Stimulated activated CD4-positive, alpha-beta T cell treated with anti-CD3 and anti-CD28 coated beads, TNF-alpha, amount 100 ng/mL, for 1 hour (primary cell): ENCODE measurements around the gene NBAS.
A peak's percentile ranks its signal among the peaks of the same experiment; 100 is the strongest.

Source experiments
- DNase-seq, 3 donors: peaks; one replicate each; pipeline ENCODE4 v3.0.0-alpha.2; 2020; ENCODE audit warnings: low read depth in 3 of 3, low spot score in 1 of 3

Gene NBAS

DNA sequence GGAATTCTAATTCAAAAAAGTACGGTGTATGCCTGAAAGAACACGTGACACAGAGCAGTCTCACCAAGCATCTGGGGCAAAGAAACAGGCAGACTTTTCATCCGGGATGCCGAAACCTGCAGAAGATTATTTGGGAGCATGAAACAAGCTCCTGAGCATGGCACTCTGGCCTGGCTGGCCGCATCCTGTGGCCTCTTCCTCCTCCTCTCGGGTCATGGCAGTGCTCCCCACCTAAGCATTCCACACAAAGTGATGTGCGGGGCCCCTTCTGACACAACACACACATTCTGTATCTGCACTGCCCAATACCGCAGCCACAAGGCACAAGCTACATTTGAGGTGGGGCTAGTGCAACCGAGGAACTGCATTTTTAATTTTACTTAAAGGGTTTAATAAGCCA, 380.8 kb downstream of the NBAS start:
- DNase-seq, result no peak

DNA sequence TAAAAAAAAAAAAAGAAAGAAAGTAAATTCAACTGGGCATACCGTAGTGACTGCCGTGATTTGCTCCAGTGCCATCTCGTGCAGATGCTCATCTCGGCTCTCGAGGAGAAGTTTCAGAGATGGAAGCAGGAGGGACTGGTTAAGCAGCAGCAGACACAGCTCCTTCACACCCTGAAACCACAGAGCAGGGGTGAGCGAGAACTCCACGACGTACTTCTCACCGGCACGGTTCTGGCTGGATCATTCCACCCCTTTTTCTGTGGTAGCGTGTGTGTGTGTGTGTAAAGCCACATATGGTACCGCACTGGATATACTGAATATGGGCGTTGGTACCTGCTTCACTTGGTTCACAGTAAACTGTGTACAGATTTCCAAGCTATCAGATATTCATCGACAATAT, 382.2 kb downstream of the NBAS start:
- DNase-seq, result no peak

DNA sequence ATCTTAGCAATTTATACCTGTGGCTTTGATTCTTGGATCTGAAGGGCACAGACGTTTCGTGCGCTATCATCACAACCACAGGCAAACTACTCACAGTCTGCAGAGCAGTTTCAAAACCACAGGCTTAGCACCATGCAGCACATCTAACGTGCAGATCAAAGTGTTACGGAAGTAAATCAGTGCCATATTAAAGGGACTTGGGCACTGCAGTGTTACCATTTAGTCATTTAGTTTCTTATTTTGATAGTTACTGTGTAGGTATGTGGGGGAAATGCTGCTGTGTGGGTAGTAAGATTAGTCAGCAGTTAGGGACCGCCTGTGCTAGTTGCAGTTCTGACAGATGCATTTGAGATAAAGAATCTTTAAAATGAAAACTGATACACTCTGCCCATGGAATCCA, 384.0 kb downstream of the NBAS start:
- DNase-seq, result peak; percentile 24 to 34 (median 31)

DNA sequence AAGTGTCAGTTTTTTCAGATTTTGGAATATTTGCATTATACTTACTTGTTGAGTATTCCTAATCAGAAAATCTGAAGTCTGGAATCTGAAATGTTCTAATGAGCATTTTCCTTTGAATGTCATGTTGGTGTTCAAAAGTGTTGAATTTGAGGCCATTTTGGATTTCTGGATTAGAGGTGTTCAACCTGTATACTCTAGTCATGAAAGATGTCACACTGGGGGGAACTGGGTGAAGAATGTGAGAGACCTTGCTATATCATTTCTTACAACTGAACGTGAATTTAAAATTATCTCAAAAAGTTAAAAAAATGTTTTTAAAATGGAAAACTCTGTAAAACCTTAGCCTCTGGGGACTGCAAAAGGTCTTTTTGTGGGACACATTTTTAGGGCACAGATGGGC, 384.5 kb downstream of the NBAS start:
- DNase-seq, result no peak

DNA sequence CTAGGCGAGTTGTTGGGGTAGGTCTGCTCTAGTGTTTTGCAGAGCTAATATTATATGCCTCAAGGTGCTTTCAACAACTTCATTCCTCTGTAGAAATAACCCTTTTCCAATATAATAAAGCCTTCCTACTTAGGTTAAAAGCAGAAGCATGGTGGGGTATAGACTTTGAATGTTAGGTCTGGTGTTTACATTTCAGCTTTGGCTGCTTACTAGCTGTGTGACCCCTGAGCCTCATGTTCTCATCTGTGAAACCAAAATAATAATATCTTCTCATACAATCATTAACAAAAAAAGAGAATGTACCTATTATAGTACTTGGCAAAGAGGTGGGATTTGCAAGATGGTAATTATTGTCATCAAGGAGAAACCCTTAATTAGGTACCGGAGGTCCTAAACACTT, 386.6 kb downstream of the NBAS start:
- no peak for DNase-seq

DNA sequence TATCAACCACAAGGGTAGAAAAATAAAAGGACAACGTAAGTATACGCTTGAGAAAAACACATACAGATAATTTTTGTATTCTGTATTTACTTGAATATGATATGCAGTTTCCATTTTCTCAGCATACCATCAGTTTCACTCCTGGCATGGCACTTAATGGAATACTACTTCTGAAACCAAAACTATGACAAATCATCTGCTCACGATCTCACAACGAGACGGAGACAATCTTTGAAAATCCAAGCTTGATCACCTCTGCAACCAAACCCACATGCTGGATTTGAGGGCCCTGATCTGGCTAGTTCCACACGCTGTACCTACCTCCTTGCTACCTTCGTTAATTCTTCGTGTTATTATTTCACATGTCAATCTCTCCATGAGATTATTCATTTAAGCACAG, 387.6 kb downstream of the NBAS start:
- no peak for DNase-seq

DNA sequence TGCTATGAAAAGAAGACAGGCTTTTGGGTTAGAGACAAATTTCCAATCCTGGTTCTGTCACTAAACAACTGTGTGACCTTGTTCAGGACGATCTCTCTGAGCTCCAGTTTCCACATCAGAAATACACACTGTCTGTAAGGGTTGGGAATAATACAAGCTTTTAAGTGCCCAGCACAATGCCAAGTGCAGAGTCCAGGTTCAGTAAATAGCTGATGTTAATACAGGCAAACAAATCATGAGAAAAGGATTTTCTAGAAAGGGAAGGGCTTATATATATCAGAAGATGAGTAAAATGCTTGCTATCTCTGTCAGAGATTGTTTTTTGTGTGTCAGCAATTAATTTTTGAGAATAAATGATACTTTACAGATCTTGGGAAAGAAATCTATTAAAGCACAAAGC, 388.3 kb downstream of the NBAS start:
- no peak for DNase-seq

DNA sequence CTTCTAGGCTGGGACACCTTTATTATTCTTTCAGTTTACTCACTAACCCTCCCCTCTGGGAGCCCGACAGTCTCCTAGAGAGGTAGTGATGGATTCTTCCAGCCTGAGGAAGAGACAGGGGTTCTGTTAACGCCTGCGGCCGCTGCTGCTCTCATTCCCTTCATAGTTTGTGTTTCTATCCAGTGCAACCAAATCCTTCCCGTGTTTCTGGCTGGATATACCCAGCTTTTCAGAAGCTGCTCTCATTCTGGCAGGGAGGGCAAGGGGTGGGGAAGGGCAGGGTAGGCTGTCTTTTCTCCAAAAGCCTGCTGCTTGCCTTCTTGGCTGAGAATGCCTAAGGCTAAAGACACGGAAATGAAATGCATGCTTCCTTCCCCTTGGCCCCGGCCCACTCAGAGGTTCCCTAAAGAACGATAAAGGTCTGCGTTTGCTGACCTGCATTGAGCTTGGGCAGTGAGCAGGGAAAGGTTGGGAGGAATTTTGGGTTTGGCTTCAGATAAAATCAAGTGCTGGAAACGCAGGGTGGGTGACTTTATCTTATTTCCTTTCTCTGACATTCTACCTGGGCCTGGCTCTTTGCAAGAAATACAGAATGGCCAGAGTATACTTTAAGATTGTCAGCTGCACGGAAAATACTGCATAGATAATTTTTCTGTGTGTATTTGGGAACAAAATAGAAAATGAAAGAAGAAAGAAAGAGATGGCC, 390.9 kb downstream of the NBAS start:
- DNase-seq, result no peak

DNA sequence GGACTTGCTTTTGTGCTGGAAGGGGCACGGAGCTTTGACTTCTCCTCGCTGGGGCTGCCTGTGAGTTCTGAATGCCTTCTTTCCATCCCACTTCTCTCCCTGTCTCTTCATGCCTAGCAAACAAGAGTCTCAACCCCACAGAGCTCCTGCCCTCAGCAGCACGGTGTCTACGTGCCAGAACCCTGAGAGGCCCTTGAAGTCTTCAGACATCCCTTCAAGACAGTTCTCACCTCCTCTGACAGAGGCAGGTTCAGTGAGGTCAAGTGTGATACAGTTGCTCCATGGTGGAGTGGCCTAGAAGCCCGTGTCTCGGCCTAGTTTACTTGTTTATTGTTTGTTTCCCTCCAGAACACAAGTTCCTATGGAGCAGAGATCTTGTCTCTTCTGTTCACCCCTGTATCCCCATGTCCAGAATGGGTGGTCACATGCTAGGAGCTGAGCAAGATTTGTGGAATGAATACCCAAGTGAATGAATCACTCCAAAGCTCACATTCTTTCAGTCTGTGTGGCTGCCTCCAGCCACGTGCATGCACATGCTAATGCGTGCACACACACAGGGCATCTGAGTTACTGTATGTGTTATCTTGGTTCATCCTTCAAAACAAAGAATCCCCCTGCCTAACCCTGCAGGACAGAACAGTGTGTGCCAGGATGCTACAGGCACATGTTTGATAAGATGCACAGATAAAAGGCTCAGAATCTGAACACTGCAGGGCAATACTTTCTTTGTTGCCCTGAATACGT, 391.6 kb downstream of the NBAS start:
- DNase-seq, result no peak

DNA sequence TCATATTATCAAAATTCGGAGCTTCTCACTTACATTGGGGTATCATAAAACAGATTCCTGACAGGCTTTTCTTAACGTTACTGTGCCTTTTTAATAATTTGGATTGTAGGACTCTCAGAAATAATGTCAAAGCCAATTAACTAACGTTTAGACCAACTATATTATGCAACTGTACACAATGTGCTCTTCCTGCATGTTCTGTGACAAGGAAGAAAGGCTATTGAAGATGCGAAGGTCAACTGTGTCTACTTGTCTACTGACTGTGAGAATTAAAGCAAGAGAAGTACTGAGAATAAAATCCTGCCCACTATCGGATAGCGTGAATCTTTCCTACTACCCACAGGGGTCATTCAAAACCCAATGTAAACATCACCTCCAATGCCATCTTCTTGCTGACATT, 393.0 kb downstream of the NBAS start:
- DNase-seq, result no peak

DNA sequence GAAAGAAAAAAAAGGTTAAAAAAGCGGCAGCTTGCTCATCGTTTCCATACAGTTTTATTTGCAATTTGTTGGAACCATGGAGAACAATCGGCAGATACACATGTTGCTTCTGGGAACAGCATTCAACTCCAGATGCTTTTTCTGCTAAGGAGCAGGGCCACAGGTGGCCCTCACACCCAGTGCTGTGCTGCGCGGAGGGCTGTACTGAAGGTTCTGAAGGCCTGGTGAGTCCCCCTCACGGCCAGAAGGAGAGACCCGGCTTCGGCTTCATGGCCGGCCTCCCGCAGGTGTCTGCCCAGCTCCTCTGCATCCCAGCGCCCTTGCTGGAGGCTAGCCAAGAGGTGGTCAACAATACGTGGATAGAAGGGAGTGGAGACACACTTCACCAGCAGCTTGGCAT, 394.3 kb downstream of the NBAS start:
- no peak for DNase-seq

DNA sequence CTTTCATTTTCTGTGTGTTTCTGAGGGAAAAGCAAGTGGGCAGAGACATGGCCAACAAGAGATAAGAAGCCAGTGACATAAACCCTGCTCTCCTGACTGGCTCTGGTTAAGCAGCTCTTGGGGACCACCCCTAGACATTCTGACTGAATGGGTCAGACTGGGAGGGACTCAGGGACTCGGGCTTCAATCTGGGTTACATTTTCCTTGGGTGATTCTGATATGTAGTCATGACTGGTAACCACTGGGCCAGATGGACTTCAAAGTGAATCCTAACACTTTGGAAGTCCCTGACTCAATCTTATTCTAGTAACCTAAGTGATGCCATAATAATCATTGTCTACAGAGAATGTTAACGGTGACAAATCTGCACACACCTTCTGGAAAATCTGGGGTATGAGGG, 397.8 kb downstream of the NBAS start:
- DNase-seq, result no peak

DNA sequence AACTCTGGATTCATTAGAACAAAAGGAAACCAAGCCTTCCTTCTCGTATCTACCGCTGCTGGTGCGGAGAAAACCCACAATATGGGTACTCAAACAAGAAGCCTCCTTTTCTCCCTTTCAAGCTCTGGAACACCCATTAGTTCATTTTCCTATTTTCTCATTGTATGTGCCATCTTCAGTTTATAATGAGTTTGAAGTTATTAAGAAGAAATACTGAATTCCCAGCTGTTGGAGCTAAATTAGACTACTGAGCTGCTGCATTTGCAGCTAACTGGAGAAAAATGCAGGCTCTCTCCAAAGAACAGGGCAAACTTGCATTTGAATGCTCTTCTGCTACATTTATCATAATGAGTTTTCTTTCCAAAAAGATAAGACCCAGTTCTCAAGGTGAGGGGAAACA, 398.5 kb downstream of the NBAS start:
- DNase-seq, result no peak

DNA sequence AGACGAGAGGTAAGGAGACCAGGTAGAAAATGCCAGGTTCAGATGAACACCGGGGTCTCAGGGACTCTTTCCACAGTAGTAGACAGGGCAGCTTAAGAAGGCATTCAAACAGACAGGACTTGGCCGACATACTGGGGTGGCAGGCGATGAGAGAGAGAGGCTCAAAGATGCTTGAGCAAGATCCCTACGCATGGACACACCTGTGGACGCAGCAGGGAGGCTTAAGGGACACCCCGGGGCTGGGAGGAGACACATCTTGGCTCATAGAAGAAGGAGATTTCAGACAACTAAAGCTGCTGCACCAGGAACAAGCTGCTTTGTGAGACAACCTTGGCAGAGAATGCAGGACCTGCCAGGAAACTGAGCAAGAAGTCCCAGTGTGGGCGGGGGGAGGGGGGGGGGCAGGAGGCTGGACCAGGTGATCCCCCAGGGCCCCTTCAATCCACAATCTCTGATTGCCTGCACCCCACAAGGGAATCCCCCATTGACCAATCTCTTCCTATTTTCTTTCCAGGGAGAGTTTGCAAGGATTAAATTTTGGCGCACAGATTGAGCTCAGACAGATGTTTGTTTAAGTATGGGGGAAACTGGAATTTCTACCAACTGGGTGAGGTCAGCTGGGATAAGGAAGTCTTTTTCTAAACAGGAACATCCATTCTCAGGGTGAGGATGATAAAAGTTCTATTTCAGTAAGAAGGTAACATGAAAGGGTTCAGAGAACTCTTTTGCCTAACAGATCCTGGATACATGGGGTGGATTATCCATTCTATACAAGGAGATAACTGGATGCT, 400.7 kb downstream of the NBAS start:
- no peak for DNase-seq

DNA sequence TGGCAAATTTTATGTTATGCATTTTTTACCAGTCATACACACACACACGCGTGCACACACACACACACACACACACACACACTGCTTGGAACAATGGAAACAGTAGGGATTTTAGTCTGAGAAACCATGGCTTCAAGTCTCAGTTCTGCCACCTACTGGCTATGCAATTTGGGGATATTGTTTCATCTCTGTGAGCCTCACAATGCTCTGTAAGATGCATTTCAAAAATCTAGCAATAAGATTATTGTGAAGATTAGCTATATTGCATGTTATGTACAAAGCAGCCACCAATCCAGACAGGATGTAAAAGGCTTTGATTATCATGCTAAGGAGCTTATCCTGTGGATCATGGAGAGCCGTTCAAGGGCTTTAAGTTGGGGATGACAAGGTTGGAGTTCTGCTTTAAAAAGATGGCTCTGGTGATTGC, 401.4 kb downstream of the NBAS start:
- no peak for DNase-seq

DNA sequence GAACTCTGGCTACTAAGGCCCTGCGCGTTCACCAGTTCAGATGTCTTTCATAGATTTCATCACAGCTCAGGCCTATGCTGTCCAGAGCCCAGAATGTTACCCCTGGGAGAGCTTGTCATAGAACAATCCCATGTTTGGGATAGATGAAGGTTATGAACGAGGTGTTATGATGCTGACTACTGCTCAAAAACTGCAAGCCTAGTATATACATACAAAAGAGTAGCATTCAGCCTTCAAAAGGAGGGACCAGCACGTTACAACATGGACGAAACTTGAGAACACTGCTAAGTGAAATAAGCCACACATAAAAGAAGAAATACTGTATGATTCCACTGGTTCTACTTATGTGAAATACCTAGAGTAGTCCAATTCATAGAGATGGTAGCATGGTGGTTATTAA, 401.9 kb downstream of the NBAS start:
- no peak for DNase-seq

DNA sequence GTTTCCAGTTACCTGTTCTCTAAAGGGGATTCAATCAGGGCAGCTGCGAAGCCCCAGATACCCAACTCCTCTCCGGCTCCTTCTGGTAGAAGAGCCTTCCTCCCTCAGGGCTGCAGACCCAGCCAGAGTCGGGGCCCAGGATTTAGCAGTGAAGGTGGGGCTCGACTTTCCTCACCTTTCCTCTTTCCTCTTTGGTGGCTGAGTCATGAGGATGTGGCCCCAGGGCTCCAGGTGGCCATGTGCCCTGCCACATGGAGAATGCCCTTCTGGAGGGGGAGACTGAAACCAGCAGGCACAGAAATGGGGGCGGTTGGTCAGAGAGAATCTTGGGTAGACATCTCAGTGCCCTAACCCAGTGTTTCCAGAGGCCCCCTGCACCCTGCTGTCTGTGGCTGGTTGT, 402.6 kb downstream of the NBAS start:
- DNase-seq, result no peak

DNA sequence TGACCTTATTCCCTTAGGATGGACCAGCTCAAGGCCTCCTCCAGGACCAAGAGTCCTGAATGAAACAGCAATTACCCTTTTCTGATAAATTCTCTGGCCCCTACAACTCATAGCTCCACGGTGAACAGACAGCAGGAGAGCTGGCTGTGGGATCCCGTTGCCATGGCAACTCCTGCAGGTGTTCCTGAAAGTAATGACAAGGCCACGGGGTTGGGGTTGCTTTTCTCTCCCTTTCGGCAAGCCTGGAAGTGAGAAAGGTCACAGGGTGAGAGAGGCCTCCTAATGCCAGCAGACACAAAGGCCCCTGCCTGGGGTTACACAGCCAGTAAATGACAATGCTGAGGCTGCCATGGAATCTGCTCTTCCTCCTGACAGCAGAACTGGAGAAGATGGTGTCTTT, 403.0 kb downstream of the NBAS start:
- DNase-seq, result no peak

DNA sequence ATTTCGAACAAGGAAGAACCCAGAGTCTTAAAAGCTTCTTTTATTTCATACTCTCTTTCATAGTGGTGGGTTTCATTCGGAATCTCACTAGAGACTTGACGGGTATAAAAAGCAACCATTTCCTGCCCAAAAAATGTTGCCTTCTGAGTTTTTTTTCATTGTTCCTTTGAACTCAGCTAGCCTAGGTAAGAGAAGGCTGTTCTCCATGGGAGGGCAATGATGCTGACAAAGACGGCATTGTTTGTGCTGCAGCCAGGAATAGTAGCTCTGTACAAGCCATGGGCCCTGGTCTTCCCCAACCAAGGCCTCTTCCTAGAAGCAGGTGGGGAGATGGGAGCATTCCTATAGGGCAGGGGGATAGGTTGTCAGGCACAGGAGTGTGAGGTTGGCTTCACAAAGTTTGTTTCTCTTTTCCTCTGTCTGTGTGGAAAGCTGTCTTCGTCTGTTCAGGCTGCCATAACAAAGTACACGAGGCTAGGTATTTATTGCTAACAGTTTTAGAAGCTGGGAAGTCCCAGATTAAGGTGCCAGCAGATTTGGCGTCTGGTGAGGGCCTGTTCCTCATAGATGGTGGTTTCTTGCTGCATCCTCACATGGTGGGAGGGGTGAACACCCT, 405.1 kb downstream of the NBAS start:
- DNase-seq, result no peak

DNA sequence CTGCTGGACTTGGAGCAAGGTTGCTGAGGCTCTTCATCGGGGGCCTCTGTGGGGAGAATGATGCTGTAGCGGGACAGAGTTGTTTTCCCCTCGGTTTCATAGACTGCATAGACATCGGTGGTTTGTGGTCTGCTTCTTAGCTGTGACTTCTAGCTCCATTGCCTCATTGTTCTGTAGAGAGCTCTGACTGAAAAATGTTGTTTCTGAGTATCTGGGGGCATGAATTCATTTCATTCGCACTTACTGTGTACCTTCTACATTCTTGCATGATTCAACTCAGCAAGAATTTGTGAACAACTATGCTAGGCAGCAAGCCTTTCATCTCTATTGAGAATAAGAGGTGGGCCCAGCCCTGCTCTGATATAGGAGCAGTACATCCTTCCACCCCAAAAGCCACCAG, 406.8 kb downstream of the NBAS start:
- no peak for DNase-seq

DNA sequence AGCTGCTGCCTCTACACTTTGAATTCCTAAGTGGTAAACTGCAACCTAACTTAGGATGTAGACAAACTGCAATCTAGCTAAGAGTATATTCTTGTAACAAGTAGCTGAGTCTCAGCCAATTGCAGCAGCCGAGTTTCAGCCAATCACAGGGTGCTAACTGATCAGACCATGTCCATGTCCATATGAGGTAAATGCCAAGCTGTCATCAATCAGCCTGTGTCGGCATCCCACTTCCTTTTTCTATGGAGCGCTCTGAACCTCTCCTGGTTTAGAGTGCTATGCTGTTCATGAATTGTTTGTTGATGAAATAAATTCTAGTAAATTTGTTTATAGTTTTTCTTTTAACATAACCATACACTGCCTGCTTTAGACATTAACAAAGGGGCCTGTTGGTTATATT, 408.8 kb downstream of the NBAS start:
- no peak for DNase-seq

DNA sequence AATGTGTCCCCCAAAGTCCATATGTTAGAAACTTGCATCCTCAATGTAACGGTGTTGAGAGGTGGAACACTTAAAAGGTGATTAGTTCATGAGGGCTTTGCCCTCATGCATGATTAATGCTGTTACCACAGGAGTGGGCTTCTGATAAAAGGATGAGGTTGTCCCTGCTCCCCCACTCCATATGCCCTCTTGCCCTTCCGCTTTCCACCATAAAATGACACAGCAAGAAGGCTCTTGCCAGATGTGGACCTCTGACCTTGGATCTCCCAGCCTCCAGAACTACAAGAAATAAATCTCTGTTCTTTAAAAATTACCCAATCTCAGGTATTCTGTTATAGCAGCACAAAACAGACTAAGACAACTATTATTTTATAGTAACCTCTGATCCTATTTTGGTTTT, 412.1 kb downstream of the NBAS start:
- no peak for DNase-seq
